HG03097 (cell line): Measurements from ENCODE around the gene NGLY1.
A peak's percentile ranks its signal among the peaks of the same experiment; 100 is the strongest.

Experiments used
- ATAC-seq: cut with Tn5 transposase; IDR thresholded peaks from one replicate; pipeline ENCODE4 v1.9.1; 2021; ENCODE audit not compliant: unreplicated experiment, low FRiP score

The NGLY1 gene

DNA sequence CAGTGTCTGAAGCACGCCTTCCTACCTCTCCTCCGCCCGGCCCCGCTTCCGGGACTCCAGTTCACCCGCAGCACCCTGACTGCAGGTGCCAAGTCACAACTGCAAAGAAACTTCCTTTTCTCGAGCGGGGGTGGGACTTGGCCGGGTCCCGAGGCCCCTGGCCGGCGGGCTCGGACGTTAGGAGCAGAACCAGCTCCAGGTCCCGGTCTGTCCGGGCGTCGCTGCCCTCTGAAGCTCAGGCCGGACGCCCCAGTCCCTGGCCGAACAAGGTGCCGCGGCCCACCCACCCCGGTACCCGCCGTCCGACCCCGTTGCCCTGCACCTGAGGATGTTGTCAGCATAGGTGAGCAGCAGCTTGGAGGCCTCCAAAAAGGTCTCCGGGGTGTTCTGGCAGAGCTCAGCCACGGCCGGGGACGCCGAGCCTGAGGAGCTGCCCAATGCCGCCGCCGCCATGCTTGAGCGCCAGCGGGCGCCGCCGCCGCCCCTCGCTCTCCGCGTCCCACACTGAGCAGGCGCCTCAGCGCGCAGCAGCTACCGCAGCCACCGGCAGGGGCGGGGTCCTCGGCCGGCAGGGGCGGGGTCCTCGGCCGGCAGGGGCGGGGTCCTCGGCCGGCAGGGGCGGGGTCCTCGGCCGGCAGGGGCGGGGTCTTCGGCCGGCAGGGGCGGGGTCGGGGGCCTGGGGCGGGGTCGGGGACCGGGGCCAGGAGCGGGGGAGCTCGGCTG is at the start of gene NGLY1:
NGLY1 (minus strand) TSS at position 506 of the 723 bp plus-strand sequence; CDS start at position 453, 53 bp downstream.
- peak; percentile 89 for ATAC-seq

DNA sequence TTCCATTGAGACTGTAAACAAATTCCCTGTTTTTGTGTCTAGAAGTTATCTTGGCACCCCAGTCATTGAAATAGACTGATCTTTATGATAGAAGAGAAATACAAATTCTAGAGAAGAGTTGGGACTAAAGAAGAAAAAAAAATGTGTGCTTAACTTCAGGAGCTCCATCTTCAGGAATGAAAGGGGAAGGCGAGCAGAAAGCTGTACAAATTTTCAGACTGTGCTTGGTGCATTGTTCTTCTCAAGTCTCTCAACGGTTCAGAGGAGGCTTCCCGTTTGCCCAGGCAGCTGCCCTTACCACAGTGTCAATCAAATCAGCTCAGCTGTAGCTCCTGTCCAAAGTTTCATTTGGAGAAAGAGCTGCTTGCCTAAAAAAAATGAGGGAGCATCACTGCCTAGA is 48.3 kb upstream of the NGLY1 start:
- ATAC-seq = no peak

GRCh38 chr3:25830373-25831280 is 47.4 kb upstream of the NGLY1 start:
- no peak for ATAC-seq

DNA sequence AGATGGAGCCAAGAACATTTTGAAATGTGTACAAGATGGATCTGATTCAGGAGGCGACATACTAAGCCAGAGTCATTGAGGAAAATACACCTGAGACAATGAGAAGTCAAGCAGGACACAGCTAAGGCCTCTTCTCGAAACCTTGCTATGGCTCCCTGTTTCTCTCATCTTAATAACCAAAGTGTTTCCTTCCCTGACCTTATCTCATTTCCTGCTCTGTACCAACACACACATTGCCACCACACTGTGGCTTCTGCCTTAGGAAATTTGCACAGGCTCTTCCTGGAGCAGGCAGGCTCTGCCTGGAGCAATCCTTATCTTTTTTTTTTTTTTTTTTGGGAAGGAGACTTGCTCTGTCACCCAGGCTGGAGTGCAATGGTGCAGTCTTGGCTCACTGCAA is 43.3 kb upstream of the NGLY1 start:
- ATAC-seq = no peak

DNA sequence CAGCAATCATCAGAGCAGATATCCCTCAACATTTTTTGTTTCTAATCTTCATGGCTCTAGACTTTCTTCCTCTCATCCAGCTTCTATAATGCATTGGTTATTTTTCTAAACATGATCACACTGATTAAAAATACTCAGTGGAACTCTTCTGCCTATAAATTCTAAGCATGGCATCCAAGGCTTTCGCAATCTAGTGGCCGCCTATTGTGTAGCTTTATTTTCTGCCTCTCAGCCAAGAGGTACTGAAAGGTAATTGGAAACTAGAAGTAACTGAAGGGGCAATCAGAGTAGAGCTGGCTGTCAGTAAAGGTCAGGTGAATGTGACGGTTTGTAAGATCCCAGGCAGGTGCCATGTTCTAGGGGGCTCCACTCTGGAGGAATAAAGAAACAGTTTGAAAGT is 40.1 kb upstream of the NGLY1 start:
- no peak for ATAC-seq

DNA sequence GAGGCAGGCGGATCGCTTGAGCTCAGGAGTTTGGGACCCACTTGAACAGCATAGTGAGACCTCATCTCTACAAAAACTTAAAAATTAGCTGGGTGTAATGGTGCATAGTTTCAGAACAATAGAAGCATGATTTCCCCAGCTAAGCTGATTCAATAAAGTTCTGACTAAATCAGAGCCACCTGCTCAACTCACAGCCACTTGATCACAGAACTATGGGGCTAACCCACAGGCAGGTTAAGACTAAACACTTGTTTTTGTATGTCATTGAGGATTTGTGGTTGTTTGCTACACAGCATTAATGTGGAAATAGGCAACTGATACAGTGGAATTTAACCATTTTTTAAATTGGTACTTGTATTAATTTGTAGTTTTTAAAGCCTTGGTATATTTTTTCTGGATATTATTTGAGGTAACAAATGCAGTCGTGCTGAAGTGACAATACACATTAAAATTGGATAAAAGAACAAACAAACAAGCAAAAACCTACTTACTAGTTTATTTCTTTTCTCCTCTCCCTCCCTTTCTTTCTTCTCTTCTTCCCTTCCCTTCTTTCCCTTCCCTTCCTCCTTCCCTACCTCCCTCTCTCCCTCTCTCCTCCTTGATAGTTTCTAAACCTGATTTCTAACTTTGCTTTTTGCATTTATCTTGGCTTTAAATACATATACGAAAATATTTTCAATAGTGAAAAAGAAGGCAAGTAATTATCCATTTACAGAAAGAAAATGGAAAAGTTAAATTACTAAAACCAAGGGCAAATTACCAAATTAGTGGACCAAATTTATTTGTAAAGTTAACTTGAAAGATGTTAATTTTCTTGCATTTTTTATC is 38.7 kb upstream of the NGLY1 start:
- no peak for ATAC-seq

DNA sequence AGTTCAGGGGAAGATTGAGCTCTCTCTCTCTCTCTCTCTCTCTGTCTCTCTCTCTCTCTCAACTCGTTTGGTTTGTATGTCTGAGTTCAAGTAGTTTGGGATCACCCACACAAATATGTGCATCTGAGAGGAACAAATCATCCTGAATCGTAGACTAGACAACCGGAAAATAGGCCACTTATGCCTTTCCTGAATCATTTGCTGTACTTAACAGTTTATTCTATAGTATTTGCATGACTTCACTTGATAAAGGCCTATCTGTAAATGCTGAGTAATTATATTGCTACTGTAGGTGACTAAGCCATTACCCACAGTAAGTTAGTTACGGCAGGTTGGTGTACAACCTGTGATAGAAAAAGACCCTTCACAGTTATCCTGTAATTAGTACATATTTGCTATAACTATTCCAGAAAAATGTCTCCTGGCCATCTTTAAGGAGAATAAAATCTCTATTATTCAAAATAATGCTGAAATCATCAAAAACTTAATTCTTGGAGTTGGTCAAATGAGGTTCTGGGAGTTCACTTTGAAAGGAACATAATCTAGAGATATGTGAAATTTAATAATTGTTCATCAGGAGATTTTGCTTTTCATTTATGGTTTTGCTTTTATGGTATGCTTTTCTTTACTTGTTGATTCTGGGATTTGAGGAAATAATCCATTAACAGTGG is 37.7 kb upstream of the NGLY1 start:
- no peak for ATAC-seq

DNA sequence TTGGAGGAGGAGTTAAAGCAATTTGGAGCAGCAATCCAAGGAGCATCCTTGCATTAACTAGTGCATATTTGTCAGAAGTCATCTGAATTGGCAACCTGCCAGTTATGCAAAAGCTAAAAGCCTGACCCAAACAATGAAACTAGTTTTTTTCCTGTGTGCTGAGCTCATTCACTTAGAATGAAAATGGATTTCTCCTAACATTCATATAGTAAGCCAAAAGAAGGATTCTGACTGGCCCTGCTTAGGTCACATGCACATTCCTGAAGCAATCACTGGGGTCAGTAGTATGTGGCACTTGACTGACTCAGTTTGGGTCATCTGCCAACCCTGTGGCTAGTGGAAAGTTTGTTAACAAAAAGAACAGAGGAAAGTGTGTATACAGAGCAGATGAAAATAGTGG is 37.1 kb upstream of the NGLY1 start:
- ATAC-seq = no peak

DNA sequence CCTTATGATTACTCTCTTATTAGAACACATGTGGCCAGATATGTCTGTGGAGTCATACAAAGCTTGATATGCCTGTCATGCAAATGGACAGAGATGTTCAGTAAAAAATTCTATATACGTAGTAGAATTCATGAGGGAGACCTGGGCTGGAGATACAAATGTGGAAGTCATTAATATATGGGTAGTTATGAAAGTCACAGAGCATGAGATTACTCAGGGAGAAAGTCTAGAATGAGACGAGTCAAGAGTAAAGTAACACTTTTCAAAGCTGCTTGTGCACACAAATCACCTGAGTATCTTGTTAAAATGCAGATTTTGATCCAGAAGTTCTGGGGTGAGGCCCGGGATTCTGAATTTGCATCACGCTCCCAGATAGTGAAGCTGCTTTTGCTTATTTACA is 35.1 kb upstream of the NGLY1 start:
- no peak for ATAC-seq

DNA sequence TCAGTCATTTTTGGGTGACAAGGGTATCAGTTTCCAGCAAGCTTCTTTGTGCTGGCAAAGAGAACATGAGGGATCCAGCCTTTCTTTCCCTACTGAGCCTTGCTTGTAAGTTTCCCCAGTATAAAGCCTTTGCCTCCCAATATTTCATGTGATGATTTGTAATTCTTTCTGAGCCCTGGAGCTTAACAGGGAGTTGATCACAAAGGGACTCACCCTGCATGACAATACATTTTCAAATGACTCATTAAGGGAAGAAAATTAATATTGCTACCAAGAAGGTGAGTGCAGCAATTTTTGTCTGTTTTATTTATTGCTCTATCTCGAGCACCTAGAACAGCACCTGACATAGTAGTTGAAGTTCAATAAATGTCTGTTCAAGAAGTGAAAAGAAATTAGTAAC is 34.4 kb upstream of the NGLY1 start:
- no peak for ATAC-seq

GRCh38 chr3:25817107-25817506 is 33.9 kb upstream of the NGLY1 start:
- no peak for ATAC-seq

DNA sequence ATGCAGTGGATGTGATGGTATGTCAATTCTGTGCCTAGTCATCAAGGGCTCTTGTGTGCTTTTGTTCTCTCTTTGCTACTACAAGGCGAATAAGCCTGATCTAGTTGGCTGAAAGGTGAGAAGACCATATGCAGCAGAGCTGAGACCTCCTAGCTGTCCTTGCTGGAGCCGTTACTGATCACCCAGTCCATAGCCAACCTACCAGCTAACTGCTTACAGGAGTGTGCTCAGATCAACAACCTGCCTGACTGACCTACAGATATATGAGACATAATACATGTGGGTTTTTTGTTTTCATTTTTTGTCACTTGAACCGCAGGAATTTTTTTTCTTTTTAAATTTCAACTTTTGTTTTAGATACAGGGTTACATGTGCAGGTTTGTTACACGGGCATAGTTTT is 29.4 kb upstream of the NGLY1 start:
- ATAC-seq = no peak

GRCh38 chr3:25804676-25805075 is 21.4 kb upstream of the NGLY1 start:
- ATAC-seq = no peak

GRCh38 chr3:25803833-25804232 is 20.6 kb upstream of the NGLY1 start:
- no peak for ATAC-seq

DNA sequence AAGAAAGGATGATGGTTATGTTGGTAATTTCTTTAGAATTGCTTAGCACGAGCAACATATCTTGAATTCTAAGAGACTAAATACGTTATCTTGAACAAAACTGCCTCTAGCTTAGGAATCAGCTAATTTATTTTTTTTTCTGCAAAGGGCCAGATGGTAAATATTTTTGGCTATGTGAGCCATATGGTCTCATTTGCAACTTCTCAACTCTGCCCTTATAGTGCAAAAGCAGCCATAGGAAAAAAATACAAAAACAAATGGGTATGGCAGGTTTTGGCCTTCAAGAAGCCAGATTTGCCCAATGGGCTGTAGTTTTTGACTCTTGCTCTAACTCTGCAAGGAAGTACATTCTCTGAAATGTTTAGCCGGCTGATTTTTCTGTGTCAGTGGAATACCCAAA is 18.5 kb upstream of the NGLY1 start:
- no peak for ATAC-seq

- ATAC-seq = peak; percentile 95
Measured at GRCh38 chr3:25789596-25790556, 6.6 kb upstream of the NGLY1 start, which contains the start of gene OXSM. OXSM (plus strand) TSS chr3:25790090; CDS start chr3:25791021, 931 bp downstream.

DNA sequence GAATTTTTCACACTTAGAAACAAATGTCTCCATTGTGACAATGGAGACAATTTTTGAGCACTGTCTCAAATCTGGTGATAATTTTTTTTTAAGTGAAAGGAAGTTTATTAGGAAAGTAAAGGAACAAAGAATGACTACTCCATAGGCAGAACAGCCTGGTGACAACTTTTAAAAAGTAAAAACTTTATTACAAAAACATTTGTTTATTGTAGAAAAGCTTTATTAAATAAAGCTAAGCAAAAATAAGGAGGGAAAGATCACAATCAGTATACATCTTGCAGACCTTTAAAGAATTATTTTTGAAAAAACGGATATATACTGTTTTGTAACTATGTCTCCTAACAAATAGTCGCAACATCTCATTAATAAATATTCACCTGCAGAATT is 6.0 kb upstream of the NGLY1 start:
- no peak for ATAC-seq

- ATAC-seq = no peak
Measured at GRCh38 chr3:25787689-25788088, 4.4 kb upstream of the NGLY1 start.

DNA sequence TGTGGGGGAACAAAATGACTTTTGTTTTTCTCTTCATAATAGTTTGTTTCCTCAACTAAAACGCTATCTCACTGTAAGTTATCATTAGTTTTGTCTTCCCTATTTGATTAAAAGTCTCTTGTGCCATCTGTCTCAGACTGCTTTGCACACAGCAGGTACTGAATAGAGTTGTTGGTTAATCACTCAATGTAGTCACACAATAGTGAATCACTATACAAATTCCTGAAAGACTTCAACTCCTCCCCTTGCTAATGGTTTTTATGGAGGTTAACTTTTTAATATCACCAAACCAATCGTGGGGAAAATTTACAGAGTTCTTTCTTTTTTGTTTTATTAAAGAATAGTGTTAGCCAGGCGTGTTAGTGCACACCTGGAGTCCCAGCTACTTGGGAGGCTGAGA is 2.6 kb upstream of the NGLY1 start:
- ATAC-seq = no peak
